Stomach smooth muscle (tissue), 2 donors: Measurements from ENCODE around the gene EI24.

Source experiments
- H3K27ac ChIP-seq: one replicate; pipeline ENCODE4 v1.7.0; 2013; ENCODE audit warnings: mild to moderate bottlenecking, low read length, inconsistent platforms
- H3K27me3 ChIP-seq, 2 donors: one replicate each; pipeline ENCODE4 v1.7.0; 2013; ENCODE audit warnings: low read length in 2 of 2; ENCODE audit not compliant: insufficient read depth in 2 of 2, control insufficient read depth in 1 of 2
- H3K36me3 ChIP-seq, 2 donors: one replicate each; pipeline ENCODE4 v1.7.0; 2013; ENCODE audit warnings: low read length in 2 of 2; ENCODE audit not compliant: control insufficient read depth in 2 of 2, insufficient read depth in 2 of 2
- H3K4me1 ChIP-seq: one replicate; pipeline ENCODE4 v1.7.0; 2013; ENCODE audit warnings: low read length; ENCODE audit not compliant: control insufficient read depth, insufficient read depth
- H3K4me3 ChIP-seq, 2 donors: one replicate each; pipeline ENCODE4 v1.7.0; 2013; ENCODE audit warnings: low read length in 2 of 2
- H3K9ac ChIP-seq, 2 donors: one replicate each; pipeline ENCODE4 v1.7.0; 2013; ENCODE audit warnings: low read length in 2 of 2, mild to moderate bottlenecking in 1 of 2
- H3K9me3 ChIP-seq, 2 donors: one replicate each; pipeline ENCODE4 v1.7.0; 2013; ENCODE audit warnings: low read length in 2 of 2; ENCODE audit not compliant: control insufficient read depth in 2 of 2
- donor health status: healthy.
- donor health status: Pancreatic carcinoma.

Gene EI24

DNA sequence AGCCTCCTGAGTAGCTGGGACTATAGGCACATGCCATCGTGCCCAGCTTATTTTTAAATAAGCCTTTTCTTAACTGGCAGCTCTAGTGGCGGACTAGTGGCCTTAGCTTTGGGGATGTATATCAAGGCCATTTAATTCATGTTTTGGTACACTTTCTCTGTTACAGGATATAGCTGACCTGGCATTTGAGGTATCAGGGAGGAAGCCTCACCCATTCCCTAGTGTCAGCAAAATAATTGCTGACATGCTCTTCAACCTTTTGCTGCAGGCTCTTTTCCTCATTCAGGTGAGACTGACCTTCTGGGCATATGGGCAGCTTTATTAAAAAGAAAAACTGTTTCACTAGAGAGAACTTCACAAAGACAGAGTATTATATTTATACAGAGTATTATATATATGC is 9.5 kb downstream of the EI24 start:
- Histone ChIP-seq H3K36me3 (peaks cover 45 to 63% of the 10 kb centered on the region in 2 donors), H3K4me3 (no peak overlapping the region), H3K27me3 (no peaks in the 10 kb centered on the region), H3K9me3 (no peaks in the 10 kb centered on the region), H3K27ac (no peak overlapping the region), H3K9ac (no peak overlapping the region), H3K4me1 (no peaks in the 10 kb centered on the region)

DNA sequence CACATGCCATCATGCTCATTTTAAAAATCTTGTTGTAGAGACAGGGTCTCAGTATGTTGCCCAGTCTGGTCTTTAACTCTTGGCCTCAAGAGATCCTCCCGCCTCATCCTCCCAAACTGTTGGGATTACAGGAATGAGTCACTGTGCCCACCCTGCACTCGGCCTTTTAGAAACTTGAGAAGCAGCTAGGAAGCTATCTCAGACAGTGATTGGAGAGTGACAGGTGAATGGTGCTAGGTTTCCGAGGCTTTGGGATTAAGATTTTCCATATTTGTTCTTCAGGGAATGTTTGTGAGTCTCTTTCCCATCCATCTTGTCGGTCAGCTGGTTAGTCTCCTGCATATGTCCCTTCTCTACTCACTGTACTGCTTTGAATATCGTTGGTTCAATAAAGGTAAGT is 10.5 kb downstream of the EI24 start:
- Histone ChIP-seq H3K27ac (no peak overlapping the region), H3K36me3 (peaks cover 44 to 54% of the 10 kb centered on the region in 2 donors)

DNA sequence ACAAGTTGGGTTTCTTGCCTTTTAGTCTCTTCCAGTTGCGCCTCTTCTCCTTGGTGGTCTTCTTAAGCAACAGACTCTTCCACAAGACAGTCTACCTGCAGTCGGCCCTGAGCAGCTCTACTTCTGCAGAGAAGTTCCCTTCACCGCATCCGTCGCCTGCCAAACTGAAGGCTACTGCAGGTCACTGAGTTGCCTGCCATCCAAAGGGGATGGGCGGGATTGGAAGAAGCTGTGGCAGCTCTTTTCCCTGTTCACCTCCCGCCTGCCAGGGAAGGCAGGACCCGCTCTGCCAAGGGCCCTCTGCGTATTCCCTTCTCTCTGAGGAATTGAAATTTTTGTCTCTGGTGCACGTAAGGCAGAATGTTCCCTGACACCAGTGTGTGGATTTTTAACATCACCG is 14.2 kb downstream of the EI24 start:
- Histone ChIP-seq H3K27me3 (no peaks in the 10 kb centered on the region), H3K27ac (no peak overlapping the region), H3K36me3 (peaks cover 21 to 30% of the 10 kb centered on the region in 2 donors)

More for the DNA sequence above, 10.5 kb downstream of the EI24 start:
- Histone ChIP-seq H3K9me3 (no peaks in the 10 kb centered on the region), H3K4me1 (no peaks in the 10 kb centered on the region), H3K27me3 (no peaks in the 10 kb centered on the region), H3K4me3 (no peak overlapping the region), H3K9ac (no peak overlapping the region)

DNA sequence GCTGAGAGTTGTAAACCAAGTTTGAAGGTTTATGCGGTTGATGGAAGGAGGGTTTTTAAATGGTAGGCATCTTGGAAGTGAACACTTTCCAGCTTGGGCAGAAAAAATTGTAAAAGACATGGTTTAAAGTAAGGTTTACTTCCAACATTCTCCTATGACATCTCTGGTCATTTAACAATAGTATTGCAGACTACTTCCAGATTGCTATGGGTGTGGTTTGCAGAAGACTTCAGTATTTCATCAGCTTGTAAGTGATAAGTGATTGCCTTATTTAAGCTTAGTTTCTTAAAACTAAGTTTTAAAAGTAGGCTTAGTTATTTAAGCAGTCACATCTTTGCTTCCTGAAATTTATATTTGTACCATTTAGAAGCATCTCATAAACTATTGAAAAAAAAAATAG is 16.2 kb downstream of the EI24 start:
- Histone ChIP-seq H3K27me3 (no peaks in the 10 kb centered on the region), H3K27ac (no peak overlapping the region), H3K9me3 (no peaks in the 10 kb centered on the region), H3K4me3 (no peak overlapping the region), H3K36me3 (peaks cover 14 to 16% of the 10 kb centered on the region in 2 donors), H3K9ac (no peak overlapping the region), H3K4me1 (no peaks in the 10 kb centered on the region)

More for the DNA sequence above, 14.2 kb downstream of the EI24 start:
- no peak overlapping the region for H3K4me3 ChIP-seq
- no peaks in the 10 kb centered on the region for H3K9me3 ChIP-seq
- H3K9ac ChIP-seq = no peak overlapping the region
- no peaks in the 10 kb centered on the region for H3K4me1 ChIP-seq

DNA sequence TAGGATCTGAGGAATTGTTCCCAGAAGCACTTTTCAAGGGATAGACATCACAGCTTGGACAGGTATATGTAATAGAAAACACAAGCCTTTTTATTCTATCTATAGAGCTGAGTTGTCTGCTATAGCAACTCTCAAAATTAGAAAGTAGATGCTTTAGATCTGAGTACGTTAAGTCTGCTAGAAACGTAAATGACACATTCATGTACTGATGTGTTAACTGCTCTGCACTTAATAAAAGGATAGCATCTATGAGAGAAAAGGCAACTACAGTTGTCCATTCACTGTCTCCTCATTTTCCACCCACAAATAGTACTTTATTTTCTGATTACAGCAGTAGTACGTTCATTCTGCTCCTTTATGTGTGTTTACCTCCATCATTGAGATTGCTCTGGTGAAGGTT is 17.3 kb downstream of the EI24 start:
- H3K36me3 ChIP-seq = peaks cover 13 to 14% of the 10 kb centered on the region in 2 donors
- H3K27me3 ChIP-seq = no peaks in the 10 kb centered on the region
- no peak overlapping the region for H3K27ac ChIP-seq
- no peak overlapping the region for H3K4me3 ChIP-seq
- no peak overlapping the region for H3K9ac ChIP-seq
- peaks cover 3% of the 10 kb centered on the region for H3K4me1 ChIP-seq
- no peaks in the 10 kb centered on the region for H3K9me3 ChIP-seq

DNA sequence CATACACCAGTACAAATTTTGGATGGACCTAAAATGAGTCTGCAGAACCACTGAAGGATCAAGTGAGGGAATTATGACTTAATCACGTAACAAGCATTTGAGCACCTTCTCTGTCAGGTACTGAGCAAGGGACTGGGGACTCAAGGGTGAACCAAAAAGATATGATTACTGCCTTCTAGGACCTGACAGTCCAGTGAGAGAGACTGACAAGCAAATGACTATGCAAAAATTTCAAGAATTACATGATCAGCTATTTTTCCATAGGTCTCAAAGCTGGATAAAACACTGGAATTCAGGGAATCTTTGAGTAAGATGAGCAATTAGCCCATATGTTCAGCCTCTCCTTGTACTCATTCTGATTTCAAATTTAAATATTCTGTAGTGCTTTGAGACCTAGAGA is 18.2 kb downstream of the EI24 start:
- Histone ChIP-seq H3K9me3 (no peaks in the 10 kb centered on the region), H3K36me3 (peaks cover 11% of the 10 kb centered on the region in 2 donors), H3K4me1 (peaks cover 6% of the 10 kb centered on the region), H3K9ac (no peak overlapping the region), H3K4me3 (no peak overlapping the region), H3K27ac (no peak overlapping the region), H3K27me3 (no peaks in the 10 kb centered on the region)

DNA sequence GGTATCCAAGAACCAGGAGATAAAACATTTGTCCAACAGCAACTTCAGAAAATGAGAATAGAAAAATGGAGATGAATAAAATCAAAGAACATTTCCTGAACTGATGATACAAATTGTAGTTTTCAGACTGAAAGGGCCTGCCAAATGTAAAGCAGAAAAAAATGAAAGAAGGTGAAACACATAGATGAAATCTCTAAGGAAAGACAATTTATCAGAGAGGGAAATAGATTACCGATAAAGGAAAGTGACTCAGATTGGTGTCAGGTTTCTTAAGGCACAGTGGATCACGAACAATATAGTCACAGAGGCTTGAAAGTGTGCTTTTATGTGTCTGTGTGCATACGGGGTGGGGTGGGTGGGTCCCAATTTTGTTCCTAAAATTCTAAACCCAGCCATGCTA is 19.2 kb downstream of the EI24 start:
- peaks cover 2 to 7% of the 10 kb centered on the region in 2 donors for H3K36me3 ChIP-seq
- H3K27me3 ChIP-seq = no peaks in the 10 kb centered on the region
- H3K9me3 ChIP-seq = no peaks in the 10 kb centered on the region
- peaks cover 6% of the 10 kb centered on the region for H3K4me1 ChIP-seq
- no peak overlapping the region for H3K4me3 ChIP-seq
- H3K27ac ChIP-seq = no peak overlapping the region
- H3K9ac ChIP-seq = no peak overlapping the region

DNA sequence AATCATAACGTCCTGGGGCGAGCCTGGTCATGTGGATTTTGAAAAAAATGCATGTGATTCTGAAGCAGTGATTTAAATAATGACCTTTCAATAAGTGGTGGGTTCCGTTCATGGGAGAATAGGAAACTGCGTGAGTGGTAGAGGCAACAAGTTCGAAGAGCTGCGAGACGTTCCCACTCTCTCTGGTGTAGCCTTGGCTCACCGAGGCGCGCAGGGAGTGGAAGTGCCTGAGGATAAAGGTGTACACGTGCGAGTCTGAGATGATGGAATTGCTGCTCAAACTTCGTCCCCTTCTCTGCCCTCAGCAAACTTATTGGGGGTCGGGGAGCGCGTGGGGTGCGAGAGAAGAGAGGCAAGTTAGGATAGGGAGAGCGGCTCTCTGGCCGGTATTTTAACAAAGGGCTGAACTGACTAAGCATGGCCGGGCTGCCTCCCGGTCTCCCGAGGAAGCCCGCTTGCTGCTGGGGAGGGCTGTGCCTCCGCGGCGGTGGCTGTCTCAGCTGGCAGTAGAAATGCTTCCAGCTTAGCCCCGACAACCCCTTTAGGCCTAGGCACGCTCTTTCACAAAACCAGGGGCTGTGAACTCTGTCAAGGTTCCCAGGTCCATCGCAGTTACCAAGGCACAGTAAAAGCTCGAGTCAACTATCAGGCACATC is 22.5 kb downstream of the EI24 start:
- Histone ChIP-seq H3K4me1 (peaks cover 6% of the 10 kb centered on the region), H3K36me3 (no peaks in the 10 kb centered on the region), H3K27me3 (no peaks in the 10 kb centered on the region), H3K9ac (peak overlapping the region; percentile 90 to 100), H3K9me3 (no peaks in the 10 kb centered on the region), H3K4me3 (peak overlapping the region; percentile 73 to 99), H3K27ac (peak overlapping the region; percentile 98)

DNA sequence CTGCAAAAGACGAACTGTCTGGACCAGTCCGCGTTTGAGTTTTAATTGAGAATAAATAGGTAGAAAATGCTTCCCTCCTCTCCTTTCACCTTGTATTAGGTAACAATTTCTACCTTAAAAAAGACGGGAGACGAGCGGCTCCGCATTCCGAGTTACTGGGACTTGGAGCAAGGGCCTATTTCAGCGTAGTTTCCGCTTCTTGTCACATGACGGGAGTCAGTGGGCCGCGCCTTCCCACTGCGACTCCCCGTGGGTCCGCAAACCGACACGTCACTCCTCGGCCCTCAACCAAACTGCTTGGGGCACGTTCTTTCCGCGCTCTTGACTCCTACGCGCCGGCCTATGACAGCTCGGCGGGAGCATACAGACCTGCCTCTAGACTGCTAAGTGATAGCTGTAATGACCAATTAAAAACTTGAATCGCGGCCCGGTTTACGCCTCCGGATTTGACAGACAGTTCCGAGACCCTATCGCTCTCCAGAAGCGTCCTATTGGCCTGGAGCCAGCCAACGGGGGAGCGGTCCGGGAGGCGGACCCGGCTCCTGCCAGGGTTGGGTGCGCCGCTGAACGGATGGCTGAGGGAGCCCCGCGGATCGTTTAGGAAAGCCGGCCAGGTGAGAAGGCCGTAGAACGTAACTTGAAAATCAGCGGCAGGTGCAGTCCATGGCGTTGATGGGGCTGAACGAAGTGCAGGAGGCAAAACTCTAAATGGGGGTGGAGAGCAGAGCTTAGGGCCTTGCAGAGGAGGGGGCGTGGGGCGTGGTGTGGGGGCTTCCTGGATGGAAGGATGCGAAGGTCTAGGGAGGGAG is 23.2 kb downstream of the EI24 start, which contains the start of gene STT3A:
Gene STT3A, plus strand, starts transcription at position 548 of the 809 bp plus-strand sequence. CDS start 3,064 bp downstream, outside the sequence.
- Histone ChIP-seq H3K4me1 (peaks cover 6% of the 10 kb centered on the region), H3K4me3 (peak within 1 kb of the TSS; percentile 89 to 99), H3K27ac (peak within 1 kb of the TSS; percentile 98), H3K9me3 (no peaks in the 10 kb centered on the region), H3K27me3 (no peaks in the 10 kb centered on the region), H3K36me3 (peaks cover 2% of the 10 kb centered on the region in 2 donors), H3K9ac (peak within 1 kb of the TSS; percentile 90 to 100)

DNA sequence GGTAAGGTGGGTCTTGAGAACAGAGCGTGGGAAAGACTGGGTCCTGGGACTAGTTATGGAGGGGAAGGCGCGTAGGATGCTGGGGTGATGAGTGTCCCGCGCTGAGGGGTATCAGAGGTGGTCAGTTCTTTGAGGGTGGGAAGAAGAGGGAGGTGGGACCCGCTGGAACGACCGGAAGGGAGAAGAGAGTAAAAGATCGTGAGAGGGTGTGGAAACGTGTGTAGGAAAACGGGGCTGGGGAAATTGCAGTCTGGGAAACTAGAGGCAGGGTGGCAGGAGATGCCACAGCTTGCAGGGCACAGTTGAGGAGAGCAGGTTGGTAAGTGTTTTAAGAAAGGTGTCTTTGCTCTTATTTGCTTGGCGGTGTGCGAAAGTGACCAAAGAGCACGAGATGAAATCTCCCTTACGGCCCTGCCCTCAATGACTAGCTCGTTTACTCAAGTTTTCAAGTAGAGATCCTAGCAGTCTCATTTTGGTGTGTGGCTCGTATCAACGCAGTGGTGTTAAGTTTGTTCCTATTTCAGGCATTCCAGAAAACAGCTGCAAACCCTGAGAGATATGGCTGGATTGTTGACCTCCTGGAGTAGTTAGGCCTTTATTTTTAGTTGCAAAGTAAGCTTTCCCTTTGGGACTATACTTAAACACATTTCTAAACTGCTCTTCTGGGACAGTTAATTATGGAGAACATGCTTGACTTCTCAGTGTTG is 24.0 kb downstream of the EI24 start:
- Histone ChIP-seq H3K27me3 (no peaks in the 10 kb centered on the region), H3K9me3 (no peaks in the 10 kb centered on the region), H3K27ac (peak overlapping the region; percentile 98), H3K9ac (peak overlapping the region; percentile 82 to 85), H3K4me1 (peaks cover 6% of the 10 kb centered on the region), H3K4me3 (peak overlapping the region; percentile 89 to 99), H3K36me3 (peaks cover 3 to 8% of the 10 kb centered on the region in 2 donors)
